NCI-H2107 treated with DMSO at 0.1 percent for 48 hours (cell line): Measurements from ENCODE around the gene CCDC186.

ENCODE experiments used
- DNase-seq: peaks from one replicate; lab custom pipeline; 2025; ENCODE audit not compliant: unreplicated experiment; lab: John Stamatoyannopoulos, UW

Gene CCDC186

DNA sequence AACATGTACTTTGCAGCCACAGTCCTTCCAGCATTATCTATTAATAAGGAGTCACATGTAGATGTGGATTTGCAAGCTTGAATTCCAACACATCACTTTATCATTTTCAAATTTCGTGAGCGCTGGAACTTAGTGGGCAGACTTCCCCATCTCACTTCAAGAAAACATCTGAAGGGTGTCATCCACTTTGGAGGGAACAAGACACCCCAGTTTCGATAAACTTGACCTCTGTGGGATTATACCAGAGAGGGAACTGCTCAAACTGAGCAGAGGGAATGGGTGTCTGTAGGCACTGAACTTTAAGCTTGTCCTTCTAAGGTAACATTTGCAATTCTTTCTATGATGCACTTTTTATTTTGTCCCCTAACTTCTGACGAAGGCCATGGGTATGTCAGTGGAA, 102.8 kb downstream of the CCDC186 start:
- no peak for DNase-seq
